Measurements from ENCODE around the gene CSTPP1. TPM values are rescaled to one million over a fixed set of nuclear protein-coding genes. Genes with fewer than 3 reads are reported as not detected.
"Not testable (repeated sequence)": the region's sequence is repeated elsewhere in the genome, so short reads cannot be mapped to it uniquely, and the experiment has no call there.

CSTPP1 gene
- total RNA-seq, 2 experiments from 2014 or later, result 12.8 to 14.4 TPM

DNA sequence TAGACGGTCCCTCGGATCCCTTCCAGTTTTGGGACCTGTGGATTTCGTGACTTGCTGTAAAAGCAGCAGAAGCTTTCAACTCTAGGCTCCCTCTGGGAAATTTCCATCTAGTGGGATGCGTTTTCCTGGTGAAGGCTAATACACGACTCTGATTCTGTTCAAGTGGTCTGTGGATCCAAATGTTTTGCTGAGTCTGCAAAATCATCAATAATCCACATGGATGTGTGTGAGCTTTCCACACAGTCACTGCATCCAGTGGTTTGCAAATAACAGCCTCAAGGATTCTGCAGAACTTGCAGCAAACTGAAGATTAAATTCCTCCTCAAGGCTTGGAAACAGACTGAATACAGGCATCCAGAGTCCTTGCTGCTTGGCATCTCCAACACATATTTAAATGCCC lies 266.0 kb downstream of the CSTPP1 start:
- H3K36me3 Mint-ChIP-seq (ENCODE audit: low read depth), result no peaks in the 10 kb centered on the region
- intact Hi-C loops (cut with micrococcal nuclease), result no loop called here
- ATAC-seq, result no peak
- no peak overlapping the region for H3K4me3 Mint-ChIP-seq
- peaks cover 2% of the 10 kb centered on the region for H3K27me3 Mint-ChIP-seq
- H3K27ac Mint-ChIP-seq, result no peak overlapping the region
- no peaks in the 10 kb centered on the region for H3K9me3 Mint-ChIP-seq
- DNase-seq, result no peak
- CTCF ChIA-PET, result no interaction called here
- H3K4me1 Mint-ChIP-seq (ENCODE audit: low read depth), result no peaks in the 10 kb centered on the region
- POLR2A ChIA-PET, result interaction anchor here (0.8 to 4.4 kb wide), 3 partner anchors 12 to 40 kb away, joined by 3 to 19 read pairs (median 6); partner anchors contain the start of gene DDB2
- TF ChIP-seq CTCF (IDR thresholded peaks at IDR 0.05), result no peak

DNA sequence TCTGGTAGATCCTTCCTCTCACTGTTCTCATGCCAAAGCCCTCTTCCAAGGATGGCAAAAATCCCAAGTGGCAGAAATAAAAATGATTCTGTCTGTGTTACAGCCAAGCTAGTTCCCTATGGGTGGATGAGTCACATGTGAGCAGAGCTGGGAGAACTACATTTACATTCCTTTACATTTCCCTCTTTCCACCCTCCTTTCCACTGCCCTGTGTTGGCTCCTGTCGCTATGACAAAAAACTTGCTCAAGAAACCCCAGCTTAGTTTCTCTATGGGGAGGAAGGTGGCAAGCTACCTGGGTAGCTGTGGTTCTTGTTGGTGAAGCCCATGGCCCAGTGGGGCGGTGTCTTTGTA lies 268.1 kb downstream of the CSTPP1 start:
- POLR2A ChIA-PET, result interaction anchor here (0.5 to 4.4 kb wide), 2 partner anchors 10 to 72 kb away, joined by 4 to 19 read pairs; partner anchors contain the start of gene DDB2
- DNase-seq, result no peak
- intact Hi-C loops (cut with micrococcal nuclease), result no loop called here
- no peak for TF ChIP-seq CTCF (IDR thresholded peaks at IDR 0.05)
- no peaks in the 10 kb centered on the region for H3K4me1 Mint-ChIP-seq (ENCODE audit: low read depth)
- H3K9me3 Mint-ChIP-seq, result no peaks in the 10 kb centered on the region
- no peak for ATAC-seq
- no peak overlapping the region for H3K4me3 Mint-ChIP-seq
- CTCF ChIA-PET, result interaction anchor here (2.5 kb wide), 1 partner anchor 54 kb away, joined by 7 read pairs; no protein-coding TSS in a partner anchor
- H3K27ac Mint-ChIP-seq, result no peak overlapping the region
- H3K27me3 Mint-ChIP-seq, result peaks cover 2% of the 10 kb centered on the region
- no peaks in the 10 kb centered on the region for H3K36me3 Mint-ChIP-seq (ENCODE audit: low read depth)

DNA sequence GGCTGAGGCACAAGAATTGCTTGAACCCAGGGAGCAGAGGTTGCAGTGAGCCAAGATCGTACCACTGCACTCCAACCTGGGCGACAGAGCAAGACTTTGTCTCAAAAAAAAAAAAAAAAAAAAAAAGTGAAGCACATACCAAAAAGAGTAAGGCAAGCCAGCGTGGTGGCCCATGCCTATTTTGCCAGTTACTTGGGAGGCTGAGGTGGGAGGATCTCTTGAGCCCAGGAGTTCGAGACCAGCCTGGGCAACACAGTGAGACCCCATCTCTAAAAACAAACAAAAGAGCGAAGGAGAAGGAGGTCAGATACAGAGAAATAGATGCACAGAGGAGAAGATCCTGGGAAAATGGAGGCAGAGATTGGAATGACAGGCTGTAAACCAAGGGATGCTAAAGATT lies 270.0 kb downstream of the CSTPP1 start:
- H3K27me3 Mint-ChIP-seq; ATAC-seq; H3K9me3 Mint-ChIP-seq; H3K4me1 Mint-ChIP-seq (ENCODE audit: low read depth); intact Hi-C loops (cut with micrococcal nuclease); DNase-seq; H3K4me3 Mint-ChIP-seq; H3K36me3 Mint-ChIP-seq (ENCODE audit: low read depth); H3K27ac Mint-ChIP-seq: not testable (repeated sequence)
- CTCF ChIA-PET, result interaction anchor here (1.0 to 1.2 kb wide), 2 partner anchors 28 to 589 kb away, joined by 3 read pairs; no protein-coding TSS in a partner anchor
- POLR2A ChIA-PET, result interaction anchor here (0.7 to 1.3 kb wide), 2 partner anchors 8 to 61 kb away, joined by 3 to 5 read pairs; partner anchors contain the start of gene DDB2

- Mint-ChIP-seq H3K27me3 (peaks cover 2% of the 10 kb centered on the region), H3K9me3 (no peaks in the 10 kb centered on the region), H3K36me3 (ENCODE audit: low read depth) (no peaks in the 10 kb centered on the region), H3K27ac (no peak overlapping the region), H3K4me3 (no peak overlapping the region), H3K4me1 (ENCODE audit: low read depth) (no peaks in the 10 kb centered on the region)
- DNase-seq (no peak), ATAC-seq (no peak)
- TF ChIP-seq CTCF (IDR thresholded peaks at IDR 0.05), result no peak
- ChIA-PET CTCF (interaction anchor here (1.2 kb wide), 1 partner anchor 589 kb away, joined by 3 read pairs; no protein-coding TSS in a partner anchor), POLR2A (interaction anchor here (0.6 kb wide), 1 partner anchor 30 kb away, joined by 3 read pairs; no protein-coding TSS in a partner anchor)
- intact Hi-C loops (cut with micrococcal nuclease), result no loop called here
Observed at GRCh38 chr11:47207459-47207858, 270.9 kb downstream of the CSTPP1 start.

DNA sequence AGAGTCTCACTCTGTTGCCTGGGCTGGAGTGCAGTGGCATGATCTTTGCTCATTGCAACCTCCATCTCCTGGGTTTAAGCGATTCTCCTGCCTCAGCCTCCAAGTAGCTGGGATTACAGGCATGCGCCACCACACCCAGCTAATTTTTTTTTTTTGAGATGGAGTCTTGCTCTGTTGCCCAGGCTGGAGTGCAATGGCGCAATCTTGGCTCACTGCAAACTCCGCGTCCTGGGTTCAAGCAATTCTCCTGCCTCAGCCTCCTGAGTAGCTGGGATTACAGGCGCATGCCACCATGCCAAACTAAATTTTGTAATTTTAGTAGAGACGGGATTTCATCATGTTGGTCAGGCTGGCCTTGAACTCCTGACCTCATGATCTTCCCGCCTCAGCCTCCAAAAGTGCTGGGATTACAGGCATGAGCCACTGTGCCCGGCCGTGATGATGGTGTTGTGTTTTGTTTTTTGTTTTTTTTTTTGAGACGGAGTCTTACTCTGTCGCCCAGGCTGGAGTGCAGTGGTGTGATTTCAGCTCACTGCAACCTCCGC lies 271.5 kb downstream of the CSTPP1 start:
- intact Hi-C loops (cut with micrococcal nuclease); H3K36me3 Mint-ChIP-seq (ENCODE audit: low read depth); POLR2A ChIA-PET; H3K27ac Mint-ChIP-seq; H3K4me3 Mint-ChIP-seq; H3K27me3 Mint-ChIP-seq; H3K9me3 Mint-ChIP-seq; H3K4me1 Mint-ChIP-seq (ENCODE audit: low read depth); ATAC-seq; DNase-seq: not testable (repeated sequence)
- CTCF ChIA-PET, result interaction anchor here (1.2 to 1.4 kb wide), 2 partner anchors 16 to 28 kb away, joined by 3 read pairs; no protein-coding TSS in a partner anchor

DNA sequence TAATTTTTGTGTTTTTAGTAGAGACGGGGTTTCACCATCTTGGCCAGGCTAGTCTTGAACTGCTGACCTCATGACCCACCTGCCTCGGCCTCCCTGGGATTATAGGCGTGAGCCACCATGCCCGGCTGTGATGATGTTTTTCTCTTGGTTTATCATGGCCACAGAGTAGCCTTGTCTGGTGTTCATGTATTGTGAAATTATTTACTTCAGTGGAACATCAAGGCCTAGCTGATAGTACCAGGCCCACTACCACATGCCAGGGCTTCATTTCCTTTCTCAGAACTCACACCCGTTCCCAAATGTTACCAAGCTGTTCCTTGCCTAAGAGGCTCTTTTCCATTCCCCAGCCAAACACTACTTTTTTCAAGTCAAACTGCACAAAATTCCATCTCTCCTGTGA lies 272.1 kb downstream of the CSTPP1 start:
- DNase-seq (no peak), ATAC-seq (no peak)
- Mint-ChIP-seq H3K4me3 (no peak overlapping the region), H3K27ac (no peak overlapping the region), H3K4me1 (ENCODE audit: low read depth) (peaks cover under 1% of the 10 kb centered on the region), H3K9me3 (no peaks in the 10 kb centered on the region), H3K36me3 (ENCODE audit: low read depth) (no peaks in the 10 kb centered on the region), H3K27me3 (peaks cover 2% of the 10 kb centered on the region)
- intact Hi-C loops (cut with micrococcal nuclease), result no loop called here
- TF ChIP-seq CTCF (IDR thresholded peaks at IDR 0.05), result no peak
- ChIA-PET CTCF (interaction anchor here (0.6 to 1.4 kb wide), 4 partner anchors 15 to 140 kb away, joined by 3 read pairs; no protein-coding TSS in a partner anchor), POLR2A (no interaction called here)
